Stimulated activated CD4-positive, alpha-beta T cell treated with anti-CD3 and anti-CD28 coated beads, Interleukin-2, amount 100 ng/mL, for 48 hours (primary cell): ENCODE results near the gene ATF6.
"Not testable (repeated sequence)": the region's sequence is repeated elsewhere in the genome, so short reads cannot be mapped to it uniquely, and the experiment has no call there.

Experiments used
- DNase-seq, 2 donors: peaks; one replicate each; pipeline ENCODE4 v3.0.0-alpha.2; 2020

Gene ATF6

GRCh38 chr1:161735837-161736236, 30.3 kb upstream of the ATF6 start:
- no peak for DNase-seq

DNA sequence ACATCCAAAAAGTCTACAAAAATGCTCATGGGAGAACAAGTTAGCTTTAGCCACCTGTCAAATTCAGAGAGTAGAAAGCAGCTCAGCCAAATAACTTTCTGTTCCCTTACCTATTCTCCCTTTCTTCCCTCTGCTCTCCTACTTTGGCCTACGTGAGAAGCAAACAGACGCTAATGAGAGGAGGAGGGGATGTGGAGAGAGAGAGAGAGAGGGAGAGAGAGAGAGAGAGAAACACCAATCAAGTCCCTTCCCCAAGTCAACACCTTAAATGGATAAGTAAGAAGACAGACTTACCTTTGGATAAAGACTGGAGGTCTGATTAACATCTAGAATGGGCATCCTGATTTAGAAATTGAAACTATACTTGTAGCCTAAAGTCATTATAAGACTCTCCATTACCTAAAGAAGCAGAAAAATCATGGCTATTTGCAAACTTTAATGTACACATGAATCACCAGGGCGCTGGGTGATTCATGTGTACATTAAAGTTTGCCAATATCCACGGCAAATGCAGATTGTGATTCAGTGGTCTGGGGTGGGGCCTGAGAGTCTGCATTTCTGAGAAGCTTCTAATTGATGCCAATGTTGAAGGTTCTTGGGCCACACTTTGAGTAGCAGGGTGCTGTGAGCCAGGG, 29.7 kb upstream of the ATF6 start:
- no peak for DNase-seq

DNA sequence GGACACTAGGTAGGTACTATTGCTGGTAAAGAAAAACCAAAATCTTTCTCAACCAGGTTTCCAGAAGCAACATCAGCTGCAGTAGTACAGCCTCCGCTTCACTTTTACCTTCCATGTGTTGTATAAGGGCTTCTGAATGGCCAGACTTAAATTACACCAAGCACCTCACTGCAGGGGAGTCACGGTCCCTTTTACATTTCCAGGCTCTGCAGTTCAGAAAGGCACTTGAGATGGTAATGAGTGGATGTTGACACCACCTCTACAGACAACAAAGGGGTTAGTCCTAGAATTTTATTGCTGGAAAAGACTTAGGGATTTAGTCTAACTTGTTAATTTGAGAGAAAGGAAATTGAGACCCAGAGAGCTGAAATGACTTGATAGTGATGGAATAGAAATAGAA, 28.5 kb upstream of the ATF6 start:
- DNase-seq, result no peak

GRCh38 chr1:161738627-161739287, 27.4 kb upstream of the ATF6 start:
- DNase-seq, result no peak

DNA sequence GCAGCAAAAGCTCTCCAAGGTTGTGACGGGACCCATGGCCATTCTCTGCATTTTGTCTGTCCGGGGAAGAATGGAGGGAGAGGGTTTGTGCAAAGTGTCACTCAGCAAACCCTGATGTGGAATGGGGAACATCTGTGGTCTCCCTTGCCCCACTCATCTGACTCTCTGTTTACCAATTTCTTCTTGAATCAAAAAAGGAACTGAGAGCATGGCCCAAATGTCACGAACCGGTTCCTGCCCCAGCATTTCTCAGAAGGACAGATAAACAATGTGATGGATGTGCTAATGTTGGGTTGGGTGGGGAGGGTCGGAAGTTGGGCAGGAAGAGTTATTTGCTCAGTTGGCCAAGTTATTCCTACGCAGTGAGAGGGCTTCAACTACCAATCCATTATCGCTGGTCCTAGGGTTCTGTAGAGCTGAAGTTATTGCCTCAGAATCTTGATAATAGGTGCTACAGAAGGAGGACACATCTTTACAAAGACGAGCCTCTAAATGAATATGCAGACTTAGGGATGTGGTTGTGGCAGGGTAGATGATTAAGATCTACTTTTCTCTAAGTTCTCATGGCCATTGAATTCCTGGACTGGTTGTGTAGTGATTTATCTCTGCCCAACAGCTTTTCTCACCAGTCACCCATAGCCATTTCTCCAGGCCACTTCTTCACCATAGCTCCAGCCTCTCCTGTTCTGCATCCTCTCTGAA, 26.1 kb upstream of the ATF6 start:
- DNase-seq, result no peak

DNA sequence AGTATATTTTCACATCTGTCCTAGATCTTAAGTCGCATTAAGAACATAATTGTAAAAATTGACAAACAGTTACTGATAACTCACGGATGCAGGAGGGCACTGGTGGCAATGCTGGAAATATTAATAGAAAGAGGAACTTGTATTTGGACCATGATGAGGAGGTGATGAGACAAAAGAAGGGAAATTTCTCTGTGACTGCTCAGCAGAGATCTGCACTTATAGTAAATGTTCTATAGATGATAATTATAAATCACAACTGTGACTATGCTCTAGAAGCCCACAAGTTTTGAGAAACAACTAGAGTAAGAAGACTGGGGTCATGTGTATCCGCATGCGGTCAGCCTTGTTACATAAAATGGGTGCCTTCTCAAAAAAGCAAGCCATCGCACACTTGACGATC, 25.2 kb upstream of the ATF6 start:
- DNase-seq, result no peak

DNA sequence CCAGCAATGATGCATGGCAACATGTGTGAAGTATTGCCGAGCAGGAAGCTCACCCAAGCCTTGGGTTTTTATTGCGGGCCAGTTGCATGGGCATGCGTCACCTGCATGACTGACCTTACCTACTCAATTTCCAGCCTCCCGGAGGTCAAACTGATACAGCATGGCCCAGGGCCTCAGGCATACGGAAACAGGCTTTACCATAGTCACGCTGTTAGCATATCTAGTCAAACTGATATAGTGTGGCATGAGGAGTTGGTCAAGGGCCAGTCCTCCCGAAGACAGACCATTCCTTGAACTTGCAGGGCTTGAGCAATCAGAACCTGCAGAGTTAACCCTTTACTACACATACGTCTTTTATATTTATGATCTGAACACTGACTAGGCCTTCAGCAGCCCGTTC, 22.9 kb upstream of the ATF6 start:
- no peak for DNase-seq

- no peak for DNase-seq
These were observed 18.3 kb upstream of the ATF6 start for GRCh38 chr1:161747801-161748200.

DNA sequence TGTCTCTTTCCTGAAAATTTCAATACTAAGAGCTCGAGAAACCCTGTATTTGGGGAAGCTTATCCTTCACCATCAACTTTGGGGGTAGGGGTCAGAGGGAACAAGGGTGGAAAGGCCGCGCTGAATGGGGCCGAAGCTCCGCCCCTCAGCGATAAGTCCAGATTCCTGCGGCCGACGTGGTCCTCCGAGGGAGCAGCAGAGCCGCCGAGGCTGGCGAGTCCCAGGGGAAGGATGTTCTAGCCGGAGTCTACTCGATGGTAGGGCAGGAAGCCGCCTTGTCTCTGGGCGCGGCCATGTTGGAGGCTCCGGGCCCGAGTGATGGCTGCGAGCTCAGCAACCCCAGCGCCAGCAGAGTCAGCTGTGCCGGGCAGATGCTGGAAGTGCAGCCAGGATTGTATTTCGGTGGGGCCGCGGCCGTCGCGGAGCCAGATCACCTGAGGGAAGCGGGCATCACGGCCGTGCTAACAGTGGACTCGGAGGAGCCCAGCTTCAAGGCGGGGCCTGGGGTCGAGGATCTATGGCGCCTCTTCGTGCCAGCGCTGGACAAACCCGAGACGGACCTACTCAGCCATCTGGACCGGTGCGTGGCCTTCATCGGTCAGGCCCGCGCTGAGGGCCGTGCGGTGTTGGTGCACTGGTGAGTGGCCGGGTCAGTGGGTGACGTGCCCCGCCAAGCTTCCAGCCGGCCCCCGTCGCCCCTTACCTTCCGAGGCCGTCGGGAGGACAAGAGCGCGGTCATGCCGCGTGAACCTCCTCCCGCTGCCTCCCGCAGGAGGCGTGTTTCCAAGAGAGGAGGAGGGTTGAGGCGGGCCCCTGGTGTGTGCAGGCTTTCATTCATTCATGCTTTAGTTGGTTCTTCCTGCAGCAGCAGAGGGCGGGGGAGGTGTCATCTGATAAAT, 16.4 kb upstream of the ATF6 start, which contains the start of gene DUSP12:
Gene DUSP12 (plus strand): TSS at position 278 of the 899 bp plus-strand sequence. CDS start 16 bp downstream, at position 294.
- peak; percentile 80 to 85 for DNase-seq

DNA sequence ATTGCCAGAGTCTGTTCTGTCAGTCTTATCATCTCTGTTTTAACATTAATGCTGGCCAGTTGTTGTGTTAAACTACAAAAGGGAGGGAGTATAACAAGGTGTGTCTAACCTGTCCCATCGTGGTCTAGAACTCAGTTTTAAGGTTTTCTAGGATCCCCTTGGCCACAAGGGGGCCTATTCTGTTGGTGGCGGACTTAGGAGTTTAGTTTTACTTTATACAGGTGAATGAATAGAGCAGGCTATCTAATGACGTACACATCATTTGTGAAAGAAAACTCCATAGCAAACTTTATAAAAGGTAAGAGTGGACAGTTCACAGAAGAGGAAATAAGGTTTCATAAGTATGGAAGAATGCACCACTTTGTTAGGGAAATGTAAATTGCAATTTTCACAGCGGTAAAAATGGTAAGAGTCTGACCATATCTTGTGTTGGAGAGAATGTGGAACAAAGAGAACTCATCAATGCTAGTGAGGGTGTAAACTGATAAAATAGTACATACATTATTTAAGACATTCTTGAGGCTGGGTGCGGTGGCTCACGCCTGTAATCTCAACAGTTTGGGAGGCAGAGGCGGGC, 2.5 kb upstream of the ATF6 start:
- no peak for DNase-seq

GRCh38 chr1:161768461-161768860, 2.3 kb downstream of the ATF6 start:
- no peak for DNase-seq

GRCh38 chr1:161768986-161769672, 3.0 kb downstream of the ATF6 start:
- no peak for DNase-seq

DNA sequence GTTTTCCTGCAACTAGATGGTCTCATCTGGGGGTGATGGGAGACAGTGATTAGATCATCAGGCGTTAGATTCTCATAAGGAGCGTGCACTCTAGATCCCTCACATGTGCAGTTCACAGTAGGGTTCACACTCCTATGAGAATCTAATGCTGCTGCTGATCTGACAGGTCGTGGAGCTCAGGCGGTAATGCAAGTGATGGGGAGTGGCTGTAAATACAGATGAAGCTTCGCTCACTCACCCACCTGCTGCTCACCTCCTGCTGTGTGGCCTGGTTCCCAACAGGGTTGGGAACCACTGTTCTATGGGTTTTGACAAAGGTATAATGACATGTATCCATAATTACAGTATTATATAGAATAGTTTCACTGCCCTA, 3.5 kb downstream of the ATF6 start:
- not testable (repeated sequence) for DNase-seq

DNA sequence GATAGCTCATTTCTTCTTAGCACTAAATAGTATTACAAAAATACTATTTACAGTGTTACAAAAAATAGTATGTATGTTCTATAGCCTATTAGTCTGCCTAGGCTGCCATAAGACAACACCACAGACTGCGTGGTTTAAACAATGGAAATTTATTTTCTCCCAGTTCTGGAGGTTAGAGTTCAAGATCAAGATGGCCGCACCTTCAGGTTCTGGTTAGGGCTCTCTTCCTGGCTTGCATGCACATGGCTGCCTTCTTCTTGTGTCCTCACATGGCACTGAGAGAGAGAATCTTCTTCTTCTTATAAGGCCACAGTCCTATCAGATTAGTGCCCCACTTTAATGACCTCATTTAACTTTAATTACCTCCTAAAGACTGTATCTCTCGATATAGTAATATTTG, 4.1 kb downstream of the ATF6 start:
- DNase-seq, result no peak

DNA sequence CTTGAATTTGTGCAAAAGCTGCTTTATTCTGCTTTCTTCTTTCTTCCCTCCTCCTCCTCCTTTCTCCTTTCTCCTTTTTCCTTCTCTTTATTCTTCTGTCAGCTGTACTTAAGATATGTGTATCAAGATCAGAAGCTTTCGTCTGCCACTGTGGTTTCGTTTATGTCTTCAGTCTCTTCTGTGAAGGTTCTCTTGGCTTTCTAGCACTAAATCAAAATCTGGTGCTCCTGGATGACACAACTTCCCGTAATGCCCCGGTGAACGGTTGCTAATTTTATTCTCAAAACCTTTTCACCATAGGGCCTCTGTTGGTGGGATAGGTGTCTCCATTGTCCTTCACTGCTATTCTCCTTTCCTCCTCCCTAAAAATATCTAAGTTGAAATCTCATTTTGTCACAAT, 5.0 kb downstream of the ATF6 start:
- no peak for DNase-seq

- no peak for DNase-seq
These were observed 5.9 kb downstream of the ATF6 start for GRCh38 chr1:161771973-161772372.

GRCh38 chr1:161772397-161772796, 6.3 kb downstream of the ATF6 start:
- no peak for DNase-seq

DNA sequence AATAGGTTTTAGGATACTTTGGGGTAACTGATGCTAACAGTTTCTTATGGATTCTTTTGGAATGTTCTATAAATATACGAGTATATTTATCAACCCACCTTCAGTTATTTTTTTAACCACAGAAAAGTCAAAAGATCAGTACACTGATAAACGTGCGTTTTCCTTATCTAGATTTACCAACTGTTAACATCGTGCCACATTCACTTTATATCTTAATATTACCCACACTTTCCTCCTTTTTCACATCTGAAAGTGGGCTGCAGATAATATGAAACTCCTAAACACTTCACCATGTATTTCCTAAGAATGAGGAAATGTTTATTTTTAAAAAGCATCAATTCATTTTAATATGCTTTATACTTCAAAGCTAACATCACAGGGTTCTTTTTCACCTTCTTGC, 7.7 kb downstream of the ATF6 start:
- no peak for DNase-seq

- DNase-seq, result no peak
These were observed 11.1 kb downstream of the ATF6 start for GRCh38 chr1:161777261-161777660.

GRCh38 chr1:161778522-161778921, 12.4 kb downstream of the ATF6 start:
- no peak for DNase-seq

DNA sequence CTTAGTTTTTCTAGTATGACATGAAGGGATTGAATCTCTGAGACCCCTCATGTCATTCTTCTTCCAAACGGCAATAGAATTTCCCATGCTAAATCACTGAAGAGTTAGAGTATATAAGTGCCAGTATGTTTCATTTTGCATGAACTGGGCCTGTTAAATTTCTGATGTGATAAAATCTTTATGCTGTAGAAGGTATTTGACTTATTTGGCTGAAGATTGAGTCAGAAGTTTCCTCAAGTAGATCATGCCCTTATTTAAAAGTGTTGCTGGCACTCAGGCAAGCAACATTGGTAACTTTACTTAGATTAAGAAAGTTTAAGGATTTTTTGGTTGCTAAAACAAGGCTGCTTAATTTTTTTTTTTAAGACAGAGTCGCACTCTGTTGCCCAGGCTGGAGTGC, 13.3 kb downstream of the ATF6 start:
- DNase-seq, result no peak

DNA sequence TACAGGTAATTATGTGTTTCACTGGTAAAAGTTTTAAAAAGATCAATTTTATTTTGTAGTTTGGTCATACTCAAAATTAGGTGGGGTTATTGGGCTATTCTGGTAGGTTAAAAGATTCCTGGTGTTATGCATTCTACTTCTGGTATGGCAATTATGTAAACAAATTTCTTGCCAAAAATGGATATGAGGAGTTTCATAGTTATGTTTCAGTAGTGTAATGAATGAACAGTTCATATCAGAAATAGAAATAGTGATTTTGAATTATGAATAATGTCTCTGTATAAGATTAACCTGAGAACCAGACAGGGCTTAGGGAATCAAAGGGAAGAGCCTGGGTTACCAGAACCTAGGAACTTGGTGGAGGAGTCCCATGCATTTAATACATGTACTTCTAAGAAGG, 15.9 kb downstream of the ATF6 start:
- no peak for DNase-seq
